AG20443 (cell line): ENCODE measurements around the gene ZNF226.
"Not testable (repeated sequence)": the region's sequence is repeated elsewhere in the genome, so short reads cannot be mapped to it uniquely, and the experiment has no call there.

Experiments
- DNase-seq: peaks from one replicate; pipeline ENCODE4 v3.0.0; 2012; ENCODE audit warnings: low spot score, mixed read lengths

ZNF226 gene

DNA sequence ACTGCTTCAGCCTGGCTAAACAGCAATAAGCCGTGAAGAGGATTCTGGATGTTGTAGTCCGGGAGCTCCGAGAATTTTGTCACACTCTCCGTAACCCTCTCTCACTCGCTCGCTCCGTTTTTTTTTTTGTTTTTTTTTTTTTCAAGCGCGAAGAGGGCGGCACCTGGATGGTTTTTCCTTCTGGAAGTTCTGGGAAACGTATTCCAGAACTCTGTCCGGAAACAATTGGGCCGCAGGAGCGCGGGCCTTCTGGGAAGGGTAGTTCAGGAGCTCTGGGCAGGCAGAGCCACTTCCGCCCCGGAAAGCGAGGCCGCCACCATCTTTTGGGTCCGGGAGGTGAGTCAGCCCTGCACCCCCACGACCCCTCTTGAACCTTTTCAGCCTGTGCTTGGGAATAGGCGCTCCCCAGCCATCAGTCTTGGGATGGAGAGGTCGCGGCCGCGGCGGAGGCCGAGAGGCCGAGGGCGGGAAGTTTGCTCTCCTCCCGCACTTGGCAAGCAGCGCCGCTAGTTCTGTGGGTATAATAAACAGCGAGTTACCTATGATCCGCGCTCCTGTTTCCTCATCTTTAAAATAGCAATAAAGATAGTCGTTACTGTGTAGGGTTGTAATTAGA is 47.5 kb downstream of the ZNF226 start, which contains the start of gene ZNF227:
Gene ZNF227, plus strand, starts transcription at position 283 of the 616 bp plus-strand sequence. CDS start 5,261 bp downstream, outside the sequence.
- DNase-seq: peak; percentile 94

DNA sequence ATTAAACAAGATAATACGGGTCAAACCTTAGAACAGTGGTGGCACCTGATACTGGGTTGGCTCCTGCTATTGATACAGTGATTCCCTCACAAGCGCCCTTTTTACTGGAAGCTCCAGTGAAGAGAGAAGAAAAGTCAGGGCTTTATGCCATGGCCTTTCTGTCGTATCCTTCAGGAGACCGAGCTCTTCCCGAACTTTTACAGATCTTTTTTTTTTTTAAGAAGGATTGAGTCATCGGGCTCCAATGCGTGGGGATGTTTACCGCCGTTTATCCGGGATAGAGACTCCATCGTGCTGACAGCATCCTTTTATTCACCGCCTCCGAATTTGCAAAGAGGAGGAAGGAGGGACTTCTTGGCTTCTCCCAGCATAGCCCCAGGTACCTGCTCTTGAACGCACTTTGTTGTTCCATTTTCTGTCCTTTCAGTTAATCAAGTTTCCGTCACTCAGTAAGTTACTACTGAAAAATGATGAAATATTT is 48.0 kb downstream of the ZNF226 start:
- peak; percentile 53 for DNase-seq

DNA sequence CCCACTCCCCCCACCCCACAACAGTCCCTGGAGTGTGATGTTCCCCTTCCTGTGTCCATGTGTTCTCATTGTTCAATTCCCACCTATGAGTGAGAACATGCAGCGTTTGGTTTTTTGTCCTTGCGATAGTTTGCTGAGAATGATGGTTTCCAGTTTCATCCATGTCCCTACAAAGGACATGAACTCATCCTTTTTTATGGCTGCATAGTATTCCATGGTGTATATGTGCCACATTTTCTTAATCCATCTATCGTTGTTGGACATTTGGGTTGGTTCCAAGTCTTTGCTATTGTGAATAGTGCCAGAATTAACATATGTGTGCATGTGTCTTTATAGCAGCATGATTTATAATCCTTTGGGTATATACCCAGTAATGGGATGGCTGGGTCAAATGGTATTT is 55.0 kb downstream of the ZNF226 start:
- DNase-seq: not testable (repeated sequence)

DNA sequence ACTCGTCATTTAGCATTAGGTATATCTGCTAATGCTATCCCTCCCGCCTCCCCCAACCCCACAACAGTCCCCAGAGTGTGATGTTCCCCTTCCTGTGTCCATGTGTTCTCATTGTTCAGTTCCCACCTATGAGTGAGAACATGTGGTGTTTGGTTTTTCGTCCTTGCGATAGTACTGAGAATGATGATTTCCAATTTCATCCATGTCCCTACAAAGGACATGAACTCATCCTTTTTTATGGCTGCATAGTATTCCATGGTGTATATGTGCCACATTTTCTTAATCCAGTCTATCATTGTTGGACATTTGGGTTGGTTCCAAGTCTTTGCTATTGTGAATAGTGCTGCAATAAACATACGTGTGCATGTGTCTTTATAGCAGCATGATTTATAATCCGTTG is 55.9 kb downstream of the ZNF226 start:
- not testable (repeated sequence) for DNase-seq

DNA sequence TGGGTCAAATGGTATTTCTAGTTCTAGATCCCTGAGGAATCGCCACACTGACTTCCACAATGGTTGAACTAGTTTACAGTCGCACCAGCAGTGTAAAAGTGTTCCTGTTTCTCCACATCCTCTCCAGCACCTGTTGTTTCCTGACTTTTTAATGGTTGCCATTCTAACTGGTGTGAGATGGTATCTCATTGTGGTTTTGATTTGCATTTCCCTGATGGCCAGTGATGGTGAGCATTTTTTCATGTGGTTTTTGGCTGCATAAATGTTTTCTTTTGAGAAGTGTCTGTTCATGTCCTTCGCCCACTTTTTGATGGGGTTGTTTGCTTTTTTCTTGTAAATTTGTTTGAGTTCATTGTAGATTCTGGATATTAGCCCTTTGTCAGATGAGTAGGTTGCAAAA is 56.4 kb downstream of the ZNF226 start:
- not testable (repeated sequence) for DNase-seq
